Thyroid gland (tissue), 4 donors: Measurements from ENCODE around the gene SIM2.

Source experiments
- CTCF ChIP-seq, 6 experiments: fragments of 200-600 bp in 3 of 6; fragments of 450-650 bp in 3 of 6; sonication (generic) in 3 of 6; IDR thresholded peaks; one replicate each; pipeline ENCODE4 v1.5.1; 2016 to 2019; ENCODE audit warnings: antibody characterized with exemption in 6 of 6, mild to moderate bottlenecking in 2 of 6, inconsistent platforms in 1 of 6, moderate library complexity in 1 of 6
- POLR2A ChIP-seq, 2 donors: fragments of 450-650 bp; IDR thresholded peaks; one replicate each; pipeline ENCODE4 v1.6.1; 2017; ENCODE audit warnings: antibody characterized with exemption in 2 of 2, mild to moderate bottlenecking in 2 of 2, moderate library complexity in 1 of 2

DNA sequence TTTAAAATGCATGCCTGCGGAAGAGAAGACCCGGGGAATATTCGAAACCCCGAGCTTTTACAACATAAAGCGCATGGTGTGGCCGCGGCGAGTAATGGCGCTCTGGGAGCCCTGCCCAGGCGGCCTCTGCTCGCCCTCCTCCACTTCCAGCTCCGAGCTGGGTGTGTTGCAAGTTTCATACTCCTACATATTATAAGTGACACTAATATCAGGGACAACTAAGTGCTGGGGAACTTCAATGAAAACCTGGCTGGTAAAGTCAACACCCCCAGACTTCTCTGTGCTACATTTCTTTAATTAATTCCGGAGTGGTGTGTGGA is 11.8 kb downstream of the SIM2 start:
- no peak for TF ChIP-seq CTCF (IDR thresholded peaks at IDR 0.05)
- no peak for TF ChIP-seq POLR2A (IDR thresholded peaks at IDR 0.05)
